ENCODE measurements around the gene PRSS27. TPM values are rescaled to one million over a fixed set of nuclear protein-coding genes. Genes with fewer than 3 reads are reported as not detected.

PRSS27 gene
- total and polyA plus RNA-seq, 2 of the 8 experiments (the other 6 are each of a cell fraction or from before 2014, with no cell fraction given), result 1.3 to 7.5 TPM

DNA sequence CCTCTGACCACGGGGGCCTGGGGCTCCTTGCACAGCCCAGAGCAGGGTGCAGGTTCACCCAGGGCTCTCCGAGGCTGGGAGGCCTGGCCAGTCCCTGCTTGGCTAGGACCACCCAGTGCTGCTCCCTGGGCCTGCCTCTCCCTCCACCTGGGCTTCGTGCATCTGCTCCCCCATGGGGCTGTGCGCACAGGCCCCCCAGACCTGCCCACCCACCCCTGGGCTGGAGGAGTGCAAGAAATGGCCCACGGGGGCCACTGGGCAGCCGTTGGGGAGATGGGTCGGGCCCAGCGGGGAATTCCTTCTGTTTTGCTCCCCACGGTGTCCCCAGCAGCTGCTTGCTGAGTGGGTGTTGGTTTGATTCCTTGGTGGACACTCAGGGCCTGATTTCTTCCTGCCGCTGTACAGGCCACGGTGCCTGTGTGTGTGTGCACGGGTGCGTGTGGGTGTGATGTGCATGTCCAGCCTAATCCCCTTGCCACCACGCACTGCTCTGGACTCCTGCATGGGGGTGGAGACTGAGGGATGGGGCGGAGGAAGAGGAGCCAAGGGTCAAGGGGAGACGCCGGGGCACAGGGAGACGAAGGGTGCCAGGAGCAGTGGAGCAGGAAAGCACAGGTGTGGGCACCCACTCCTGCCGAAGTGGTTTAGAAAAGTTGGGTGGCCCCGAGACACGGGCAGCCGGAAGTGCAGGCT, 8.5 kb downstream of the PRSS27 start:
- Histone ChIP-seq H3K27me3 (replicated peaks in 1 of 4; ENCODE audit: control insufficient read depth in 3 of 4, extremely low read depth in 1 of 4, insufficient read depth in 3 of 4, low read length in 3 of 4) (no peaks in the 10 kb centered on the region; a peak in 1 of 7 replicates), H4K20me1 (replicated peaks in 1 of 2; ENCODE audit: control insufficient read depth in 1 of 2, insufficient read depth in 2 of 2, low read length in 2 of 2) (peaks cover 5 to 18% of the 10 kb centered on the region in 2 experiments), H3K4me1 (replicated peaks in 1 of 4; ENCODE audit: control insufficient read depth in 3 of 4, insufficient read depth in 4 of 4, low read length in 3 of 4) (peaks cover 0 to 3% (median 1%) of the 10 kb centered on the region in 4 experiments; a peak in 3 of 7 replicates), H2BK15ac (ENCODE audit: low read length) (no peak overlapping the region), H4K91ac (replicated peaks; ENCODE audit: insufficient read length, low read length) (no peak overlapping the region), H3K36me3 (ENCODE audit: control insufficient read depth in 2 of 4, insufficient read depth in 4 of 4, low read length in 3 of 4) (peaks cover 4 to 12% (median 9%) of the 10 kb centered on the region in 4 experiments; a peak in 5 of 8 replicates), H2BK120ac (replicated peaks; ENCODE audit: low read depth, low read length) (no peak overlapping the region), H3K56ac (replicated peaks; ENCODE audit: insufficient read length, low read depth, low read length) (no peak overlapping the region), H2BK12ac (ENCODE audit: low read depth, low read length) (no peak overlapping the region), H3K4me3 (ENCODE audit: extremely low read depth in 1 of 4, insufficient read depth in 2 of 4, low read depth in 3 of 4, low read length in 4 of 4) (no peak overlapping the region), H3K4ac (replicated peaks; ENCODE audit: insufficient read length, low read depth, low read length) (no peak overlapping the region), H3K4me2 (ENCODE audit: insufficient read depth in 1 of 2, low read depth in 2 of 2, low read length in 2 of 2) (no peak overlapping the region), H2AFZ (ENCODE audit: low read length) (no peak overlapping the region), H3K14ac (ENCODE audit: insufficient read length) (no peak overlapping the region), H3K9ac (replicated peaks in 1 of 4; ENCODE audit: extremely low read depth in 1 of 4, low read depth in 3 of 4, low read length in 3 of 4) (no peak overlapping the region), H3K79me2 (ENCODE audit: control insufficient read depth in 1 of 2, insufficient read depth in 2 of 2, low read length in 2 of 2) (no peaks in the 10 kb centered on the region), H3K9me3 (ENCODE audit: insufficient read depth in 2 of 2, low read depth in 1 of 2, low read length in 1 of 2) (no peaks in the 10 kb centered on the region), H3K23ac (ENCODE audit: insufficient read length) (no peak overlapping the region), H4K8ac (ENCODE audit: extremely low read depth, insufficient read depth, low read length) (no peak overlapping the region; the same call in 1 of the 2 replicates), H3K23me2 (ENCODE audit: low read depth, low read length) (peaks cover 2% of the 10 kb centered on the region; the same call in 1 of the 2 replicates), H3K79me1 (ENCODE audit: low read depth, low read length) (no peaks in the 10 kb centered on the region), H2AK5ac (ENCODE audit: low read depth, low read length) (no peak overlapping the region), H4K5ac (ENCODE audit: insufficient read length, low read depth, low read length) (no peak overlapping the region), H2BK5ac (ENCODE audit: low read depth, low read length) (no peak overlapping the region), H3K27ac (ENCODE audit: low read depth, low read length) (no peak overlapping the region), H3K18ac (ENCODE audit: extremely low read depth, low read length) (no peak overlapping the region), H2BK20ac (ENCODE audit: low read length) (no peak overlapping the region)
- TF ChIP-seq RBBP5 (IDR thresholded peaks at IDR 0.05; ENCODE audit: borderline replicate concordance, low read depth, low read length), result no peak
- no peak for TF ChIP-seq RNF2 (IDR thresholded peaks at IDR 0.05; ENCODE audit: borderline replicate concordance, low read depth, low read length, missing control alignments, poor library complexity, severe bottlenecking)
- no peak for FAIRE-seq
- ChIA-PET CTCF (ENCODE audit: partially characterized antibody) (no interaction called here), POLR2A (ENCODE audit: partially characterized antibody) (interaction anchor here (1.0 to 3.4 kb wide), 4 partner anchors 8 to 41 kb away, joined by 3 to 9 read pairs (median 4); partner anchors contain the start of gene SRRM2)
- no peak for DNase-seq (ENCODE audit: low read depth in 1 of 2, low spot score in 2 of 2)
- WGBS, 2 experiments (ENCODE audit: extremely low coverage in 1 of 2, insufficient coverage in 1 of 2, insufficient read length in 1 of 2, insufficient replicate concordance in 2 of 2, low coverage in 1 of 2, low lambda C conversion rate in 2 of 2, missing lambda C conversion rate in 1 of 2), result 83% methylated on average over 16 of the region's 22 CpGs; no CpG with 5 or more reads in 1 of the 2 experiments
